ENCODE results near the gene GLT1D1. TPM values are rescaled to one million over a fixed set of nuclear protein-coding genes. Genes with fewer than 3 reads are reported as not detected.

Gene GLT1D1
- polyA plus RNA-seq, 1 of the 3 experiments (the other 2 are of a cell fraction): 0.05 TPM

DNA sequence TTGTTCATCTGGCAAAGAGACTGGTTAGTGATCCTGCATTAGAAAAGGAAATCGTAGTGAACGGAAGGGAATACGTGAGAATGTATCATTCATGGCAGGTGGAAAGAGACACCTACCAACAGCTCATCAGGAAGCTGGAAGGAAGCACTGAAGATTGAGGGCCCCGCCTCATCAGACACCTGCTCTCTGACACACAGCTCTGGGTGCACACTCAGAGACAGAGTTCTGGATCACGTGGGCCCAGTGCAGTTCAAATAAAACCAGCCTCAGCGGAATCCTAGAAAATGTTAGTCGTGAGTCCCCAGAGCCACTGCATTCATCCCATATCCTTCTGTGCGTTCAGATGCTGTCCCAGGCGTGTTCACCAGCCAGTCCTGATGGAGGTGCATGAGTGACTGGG is 129.7 kb downstream of the GLT1D1 start:
- no peaks in the 10 kb centered on the region for H3F3A ChIP-seq (replicated peaks; ENCODE audit: insufficient read depth)
- H4K20me1 ChIP-seq (ENCODE audit: insufficient read depth): no peaks in the 10 kb centered on the region
- H3K9me3 ChIP-seq: no peaks in the 10 kb centered on the region
- H3K4me1 ChIP-seq (ENCODE audit: control insufficient read depth in 1 of 2, insufficient read depth in 2 of 2, low read depth in 1 of 2, low read length in 1 of 2): no peaks in the 10 kb centered on the region
- no peaks in the 10 kb centered on the region for H3K27me3 ChIP-seq (ENCODE audit: insufficient read depth)
- H3K9ac ChIP-seq: no peak overlapping the region
- no peak overlapping the region for H2AFZ ChIP-seq (ENCODE audit: low read depth)
- no peaks in the 10 kb centered on the region for H3K9me2 ChIP-seq
- no peak overlapping the region for H3K4me3 ChIP-seq (ENCODE audit: low read depth in 2 of 2, low read length in 1 of 2)
- TF ChIP-seq, protein P1, sequence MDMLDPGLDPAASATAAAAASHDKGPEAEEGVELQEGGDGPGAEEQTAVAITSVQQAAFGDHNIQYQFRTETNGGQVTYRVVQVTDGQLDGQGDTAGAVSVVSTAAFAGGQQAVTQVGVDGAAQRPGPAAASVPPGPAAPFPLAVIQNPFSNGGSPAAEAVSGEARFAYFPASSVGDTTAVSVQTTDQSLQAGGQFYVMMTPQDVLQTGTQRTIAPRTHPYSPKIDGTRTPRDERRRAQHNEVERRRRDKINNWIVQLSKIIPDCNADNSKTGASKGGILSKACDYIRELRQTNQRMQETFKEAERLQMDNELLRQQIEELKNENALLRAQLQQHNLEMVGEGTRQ (IDR thresholded peaks at IDR 0.05; ENCODE audit: borderline replicate concordance, low read depth, low read length): no peak
- TF ChIP-seq TEAD4 (IDR thresholded peaks at IDR 0.05; ENCODE audit: borderline replicate concordance, insufficient read depth) (no peak), GATA2 (CRISPR knock-in tag; IDR thresholded peaks at IDR 0.05) (no peak), TCF12 (IDR thresholded peaks at IDR 0.05) (no peak), JUND (IDR thresholded peaks at IDR 0.05) (no peak), EZH2phosphoT487 (IDR thresholded peaks at IDR 0.05; ENCODE audit: borderline replicate concordance, low read depth) (no peak), TAF1 (IDR thresholded peaks at IDR 0.05; ENCODE audit: borderline replicate concordance, low read depth, low read length) (no peak), FOXJ3 (CRISPR knock-in tag; IDR thresholded peaks at IDR 0.05) (no peak), MEF2A (IDR thresholded peaks at IDR 0.05; ENCODE audit: borderline replicate concordance, low read depth) (no peak), NRF1 (IDR thresholded peaks at IDR 0.05; ENCODE audit: low read depth, low read length) (no peak), RFX5 (IDR thresholded peaks at IDR 0.05; ENCODE audit: low read length) (no peak), RXRA (IDR thresholded peaks at IDR 0.05; ENCODE audit: borderline replicate concordance, low read depth) (no peak), EP300 (IDR thresholded peaks at IDR 0.05; ENCODE audit: borderline replicate concordance in 1 of 2, low read depth in 1 of 2, low read length in 1 of 2) (no peak), RCOR1 (IDR thresholded peaks at IDR 0.05; ENCODE audit: low read length) (no peak), MXI1 (IDR thresholded peaks at IDR 0.05; ENCODE audit: low read depth, low read length) (no peak)
- TF ChIP-seq, protein P2, sequence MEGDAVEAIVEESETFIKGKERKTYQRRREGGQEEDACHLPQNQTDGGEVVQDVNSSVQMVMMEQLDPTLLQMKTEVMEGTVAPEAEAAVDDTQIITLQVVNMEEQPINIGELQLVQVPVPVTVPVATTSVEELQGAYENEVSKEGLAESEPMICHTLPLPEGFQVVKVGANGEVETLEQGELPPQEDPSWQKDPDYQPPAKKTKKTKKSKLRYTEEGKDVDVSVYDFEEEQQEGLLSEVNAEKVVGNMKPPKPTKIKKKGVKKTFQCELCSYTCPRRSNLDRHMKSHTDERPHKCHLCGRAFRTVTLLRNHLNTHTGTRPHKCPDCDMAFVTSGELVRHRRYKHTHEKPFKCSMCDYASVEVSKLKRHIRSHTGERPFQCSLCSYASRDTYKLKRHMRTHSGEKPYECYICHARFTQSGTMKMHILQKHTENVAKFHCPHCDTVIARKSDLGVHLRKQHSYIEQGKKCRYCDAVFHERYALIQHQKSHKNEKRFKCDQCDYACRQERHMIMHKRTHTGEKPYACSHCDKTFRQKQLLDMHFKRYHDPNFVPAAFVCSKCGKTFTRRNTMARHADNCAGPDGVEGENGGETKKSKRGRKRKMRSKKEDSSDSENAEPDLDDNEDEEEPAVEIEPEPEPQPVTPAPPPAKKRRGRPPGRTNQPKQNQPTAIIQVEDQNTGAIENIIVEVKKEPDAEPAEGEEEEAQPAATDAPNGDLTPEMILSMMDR (IDR thresholded peaks at IDR 0.05): no peak
- TF ChIP-seq, protein P3, sequence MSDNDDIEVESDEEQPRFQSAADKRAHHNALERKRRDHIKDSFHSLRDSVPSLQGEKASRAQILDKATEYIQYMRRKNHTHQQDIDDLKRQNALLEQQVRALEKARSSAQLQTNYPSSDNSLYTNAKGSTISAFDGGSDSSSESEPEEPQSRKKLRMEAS (IDR thresholded peaks at IDR 0.05; ENCODE audit: low read depth): no peak
- TF ChIP-seq, protein P4, sequence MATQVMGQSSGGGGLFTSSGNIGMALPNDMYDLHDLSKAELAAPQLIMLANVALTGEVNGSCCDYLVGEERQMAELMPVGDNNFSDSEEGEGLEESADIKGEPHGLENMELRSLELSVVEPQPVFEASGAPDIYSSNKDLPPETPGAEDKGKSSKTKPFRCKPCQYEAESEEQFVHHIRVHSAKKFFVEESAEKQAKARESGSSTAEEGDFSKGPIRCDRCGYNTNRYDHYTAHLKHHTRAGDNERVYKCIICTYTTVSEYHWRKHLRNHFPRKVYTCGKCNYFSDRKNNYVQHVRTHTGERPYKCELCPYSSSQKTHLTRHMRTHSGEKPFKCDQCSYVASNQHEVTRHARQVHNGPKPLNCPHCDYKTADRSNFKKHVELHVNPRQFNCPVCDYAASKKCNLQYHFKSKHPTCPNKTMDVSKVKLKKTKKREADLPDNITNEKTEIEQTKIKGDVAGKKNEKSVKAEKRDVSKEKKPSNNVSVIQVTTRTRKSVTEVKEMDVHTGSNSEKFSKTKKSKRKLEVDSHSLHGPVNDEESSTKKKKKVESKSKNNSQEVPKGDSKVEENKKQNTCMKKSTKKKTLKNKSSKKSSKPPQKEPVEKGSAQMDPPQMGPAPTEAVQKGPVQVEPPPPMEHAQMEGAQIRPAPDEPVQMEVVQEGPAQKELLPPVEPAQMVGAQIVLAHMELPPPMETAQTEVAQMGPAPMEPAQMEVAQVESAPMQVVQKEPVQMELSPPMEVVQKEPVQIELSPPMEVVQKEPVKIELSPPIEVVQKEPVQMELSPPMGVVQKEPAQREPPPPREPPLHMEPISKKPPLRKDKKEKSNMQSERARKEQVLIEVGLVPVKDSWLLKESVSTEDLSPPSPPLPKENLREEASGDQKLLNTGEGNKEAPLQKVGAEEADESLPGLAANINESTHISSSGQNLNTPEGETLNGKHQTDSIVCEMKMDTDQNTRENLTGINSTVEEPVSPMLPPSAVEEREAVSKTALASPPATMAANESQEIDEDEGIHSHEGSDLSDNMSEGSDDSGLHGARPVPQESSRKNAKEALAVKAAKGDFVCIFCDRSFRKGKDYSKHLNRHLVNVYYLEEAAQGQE (IDR thresholded peaks at IDR 0.05; ENCODE audit: low read depth, low read length): no peak
- TF ChIP-seq, protein P5, sequence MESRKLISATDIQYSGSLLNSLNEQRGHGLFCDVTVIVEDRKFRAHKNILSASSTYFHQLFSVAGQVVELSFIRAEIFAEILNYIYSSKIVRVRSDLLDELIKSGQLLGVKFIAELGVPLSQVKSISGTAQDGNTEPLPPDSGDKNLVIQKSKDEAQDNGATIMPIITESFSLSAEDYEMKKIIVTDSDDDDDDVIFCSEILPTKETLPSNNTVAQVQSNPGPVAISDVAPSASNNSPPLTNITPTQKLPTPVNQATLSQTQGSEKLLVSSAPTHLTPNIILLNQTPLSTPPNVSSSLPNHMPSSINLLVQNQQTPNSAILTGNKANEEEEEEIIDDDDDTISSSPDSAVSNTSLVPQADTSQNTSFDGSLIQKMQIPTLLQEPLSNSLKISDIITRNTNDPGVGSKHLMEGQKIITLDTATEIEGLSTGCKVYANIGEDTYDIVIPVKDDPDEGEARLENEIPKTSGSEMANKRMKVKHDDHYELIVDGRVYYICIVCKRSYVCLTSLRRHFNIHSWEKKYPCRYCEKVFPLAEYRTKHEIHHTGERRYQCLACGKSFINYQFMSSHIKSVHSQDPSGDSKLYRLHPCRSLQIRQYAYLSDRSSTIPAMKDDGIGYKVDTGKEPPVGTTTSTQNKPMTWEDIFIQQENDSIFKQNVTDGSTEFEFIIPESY (IDR thresholded peaks at IDR 0.05; ENCODE audit: borderline replicate concordance, low read depth): no peak
- TF ChIP-seq, protein P6, sequence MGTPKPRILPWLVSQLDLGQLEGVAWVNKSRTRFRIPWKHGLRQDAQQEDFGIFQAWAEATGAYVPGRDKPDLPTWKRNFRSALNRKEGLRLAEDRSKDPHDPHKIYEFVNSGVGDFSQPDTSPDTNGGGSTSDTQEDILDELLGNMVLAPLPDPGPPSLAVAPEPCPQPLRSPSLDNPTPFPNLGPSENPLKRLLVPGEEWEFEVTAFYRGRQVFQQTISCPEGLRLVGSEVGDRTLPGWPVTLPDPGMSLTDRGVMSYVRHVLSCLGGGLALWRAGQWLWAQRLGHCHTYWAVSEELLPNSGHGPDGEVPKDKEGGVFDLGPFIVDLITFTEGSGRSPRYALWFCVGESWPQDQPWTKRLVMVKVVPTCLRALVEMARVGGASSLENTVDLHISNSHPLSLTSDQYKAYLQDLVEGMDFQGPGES (IDR thresholded peaks at IDR 0.05; ENCODE audit: low read depth, low read length): no peak
- H3K27ac ChIP-seq (ENCODE audit: low read depth in 2 of 2, low read length in 1 of 2): no peak overlapping the region
- CTCF ChIA-PET: interaction anchor here (1.0 to 1.1 kb wide), 2 partner anchors 14 to 201 kb away, joined by 3 read pairs; no protein-coding TSS in a partner anchor
- DNase-seq: no peak
- H3K79me2 ChIP-seq (ENCODE audit: insufficient read depth): no peaks in the 10 kb centered on the region
- 40% methylated on average over 9 of the region's 9 CpGs for WGBS (ENCODE audit: low lambda C conversion rate)
- H3K36me3 ChIP-seq (replicated peaks in 1 of 2; ENCODE audit: control insufficient read depth in 1 of 2, insufficient read depth in 2 of 2, low read length in 1 of 2): no peaks in the 10 kb centered on the region
- no peak overlapping the region for H3K4me2 ChIP-seq
- POLR2A ChIA-PET: no interaction called here
